ENCODE data around the gene NUDT8.

GRCh38 chr11:67584881-67585873 is 44.6 kb downstream of the NUDT8 start:
- no peak for TF ChIP-seq REST (IDR thresholded peaks at IDR 0.05; ENCODE audit: insufficient read depth in 1 of 2, low read depth in 2 of 2, low read length in 1 of 2)
- no peak for TF ChIP-seq CTCF (IDR thresholded peaks at IDR 0.05)
